H1 (cell line): ENCODE results near the gene ORC6. TPM values are rescaled to one million over a fixed set of nuclear protein-coding genes. Genes with fewer than 3 reads are reported as not detected.

ENCODE experiments used
- SP1 ChIP-seq: IDR thresholded peaks from 2 replicates; pipeline ENCODE4 v1.6.1; 2011; ENCODE audit warnings: low read depth, low read length
- polyA plus RNA-seq, 7 experiments: library from polyadenylated mRNA; depleted of rRNA in 3 of 7; stranded (reverse) in 5 of 7; unstranded in 2 of 7; fragments of >200 nt in 5 of 7; fragments of 200-250 nt in 2 of 7; gene quantifications; 1 replicate in 5 of 7; 2 replicates in 1 of 7; 4 replicates in 1 of 7; pipeline versions ENCODE4 v1.2.1 to v1.2.3, GENCODE V29; 2011 to 2013; ENCODE audit warnings: missing spikeins in 2 of 7, mixed read lengths in 2 of 7
- total RNA-seq: library from RNA; stranded (reverse); fragmentation: NEBNext Ultra II Directional; extraction: Animal tissue kit (Norgen Biotek cat#: 25700); gene quantifications from 2 replicates; pipeline ENCODE4 v1.2.1, GENCODE V29; 2021

ORC6 gene
- total and polyA plus RNA-seq, 2 of the 8 experiments (the other 6 are each of a cell fraction or from before 2014, with no cell fraction given), result 41.8 to 67.4 TPM

- no peak for TF ChIP-seq SP1
Observed at GRCh38 chr16:46731691-46732555, 42.5 kb downstream of the ORC6 start (continued).
